Nucleus accumbens (tissue), 56 donors: Measurements from ENCODE around the gene CLCN7.
A peak's percentile ranks its signal among the peaks of the same experiment; 100 is the strongest.

Source experiments
- DNase-seq, 56 donors: peaks; one replicate each; lab custom pipeline; 2025; lab: John Stamatoyannopoulos, UW

The CLCN7 gene

DNA sequence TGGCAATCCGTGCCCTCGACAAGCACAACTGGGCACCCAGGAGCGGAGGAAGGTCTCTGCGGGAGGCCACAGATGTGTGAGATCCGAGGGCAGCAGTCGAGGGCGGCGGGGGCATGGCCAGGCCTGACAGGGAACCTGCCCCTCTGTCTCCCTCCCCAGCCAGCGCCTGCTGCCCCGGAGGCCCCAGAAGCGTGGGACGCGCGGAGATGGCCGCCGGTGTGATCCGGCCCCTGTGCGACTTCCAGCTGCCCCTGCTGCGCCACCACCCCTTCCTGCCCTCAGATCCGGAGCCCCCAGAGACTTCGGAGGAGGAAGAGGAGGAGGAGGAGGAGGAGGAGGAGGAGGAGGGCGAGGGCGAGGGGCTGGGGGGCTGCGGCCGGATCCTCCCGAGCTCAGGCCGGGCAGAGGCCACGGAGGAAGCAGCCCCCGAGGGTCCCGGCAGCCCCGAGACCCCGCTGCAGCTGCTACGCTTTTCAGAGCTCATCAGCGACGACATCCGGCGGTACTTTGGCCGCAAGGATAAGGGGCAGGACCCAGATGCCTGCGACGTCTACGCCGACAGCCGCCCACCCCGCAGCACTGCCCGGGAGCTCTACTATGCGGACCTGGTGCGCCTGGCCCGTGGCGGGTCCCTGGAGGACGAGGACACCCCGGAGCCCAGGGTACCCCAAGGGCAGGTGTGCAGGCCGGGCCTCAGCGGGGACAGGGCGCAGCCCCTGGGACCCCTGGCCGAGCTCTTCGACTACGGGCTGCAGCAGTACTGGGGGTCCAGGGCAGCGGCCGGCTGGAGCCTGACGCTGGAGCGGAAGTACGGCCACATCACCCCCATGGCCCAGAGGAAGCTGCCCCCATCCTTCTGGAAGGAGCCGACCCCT is 42.2 kb downstream of the CLCN7 start:
- no peak for DNase-seq

DNA sequence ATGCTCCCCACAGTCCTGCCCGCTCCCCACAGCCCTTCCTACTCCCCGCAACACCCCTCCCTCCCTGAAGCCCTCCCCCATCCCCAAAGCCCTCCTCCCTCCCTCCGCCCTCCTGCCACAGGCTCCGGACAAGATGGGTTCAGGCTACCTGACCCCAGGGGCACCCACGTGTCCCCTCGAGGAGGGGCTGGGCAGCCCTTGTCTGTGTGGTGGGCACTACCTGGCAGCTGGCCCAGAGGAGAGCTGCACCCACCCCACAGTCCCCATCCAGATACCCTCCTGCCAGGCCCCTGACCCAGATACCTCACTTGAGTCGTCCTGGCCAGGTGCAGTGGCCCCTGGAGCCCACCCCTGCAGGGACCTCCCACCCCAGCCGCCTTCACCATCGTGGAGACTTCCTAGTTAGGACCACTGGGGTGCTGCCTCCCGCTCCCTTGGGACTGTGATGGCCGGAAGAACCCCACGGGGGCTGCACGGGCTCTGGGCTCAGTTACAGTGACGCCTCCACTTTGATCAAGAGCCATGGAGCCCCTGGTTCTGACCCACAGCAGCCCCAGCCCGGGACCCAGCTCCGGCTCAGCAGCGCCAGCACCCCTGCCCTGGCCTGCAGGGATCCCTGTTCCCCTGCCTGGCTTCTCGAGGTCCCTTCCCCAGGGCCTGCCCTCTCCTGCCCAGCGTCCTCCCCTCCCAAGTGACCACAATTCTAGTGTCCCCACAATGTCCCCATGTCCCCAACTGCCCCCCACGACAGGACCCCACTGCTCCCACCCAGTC is 43.1 kb downstream of the CLCN7 start:
- DNase-seq, result no peak

DNA sequence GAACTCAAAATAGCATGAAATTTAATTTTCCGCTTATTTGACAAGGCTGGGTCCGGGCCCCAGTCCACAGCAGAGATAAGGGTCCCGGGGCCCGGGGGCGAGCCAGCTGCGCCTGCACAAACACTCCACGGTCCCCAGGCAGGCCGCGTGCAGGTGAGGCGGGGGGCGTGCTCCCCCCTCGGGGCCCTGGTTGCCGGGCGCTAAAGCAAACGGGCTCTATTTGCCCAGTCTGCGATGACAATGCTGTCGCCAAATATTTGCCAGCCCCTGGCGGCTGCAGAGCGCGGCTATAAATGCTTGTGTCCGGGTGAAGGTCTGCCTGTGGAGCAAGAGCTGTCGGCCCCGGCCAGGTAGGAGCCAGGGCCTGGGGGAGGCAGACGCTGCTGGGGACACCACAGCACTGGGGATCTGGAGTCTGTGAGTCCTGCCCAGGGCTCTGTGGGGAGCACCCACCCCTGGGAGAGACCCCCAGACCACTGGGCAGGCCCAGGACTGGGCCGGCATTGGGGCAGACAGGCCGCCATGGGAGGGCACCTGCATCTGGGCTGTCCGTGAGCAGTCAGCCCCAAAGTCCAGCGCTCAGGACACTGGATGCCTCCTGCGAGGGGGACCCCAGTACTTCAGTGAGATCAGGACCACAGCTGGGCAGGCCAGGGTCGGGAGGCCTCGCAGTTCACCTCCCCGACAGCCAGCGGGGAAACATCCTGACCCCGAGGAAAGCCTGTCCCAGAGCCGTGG is 43.9 kb downstream of the CLCN7 start, which contains the start of gene PERCC1:
TSS of gene PERCC1 (plus strand) at position 320 of the 738 bp plus-strand sequence. CDS start 1,516 bp downstream, outside the sequence.
- no peak for DNase-seq

DNA sequence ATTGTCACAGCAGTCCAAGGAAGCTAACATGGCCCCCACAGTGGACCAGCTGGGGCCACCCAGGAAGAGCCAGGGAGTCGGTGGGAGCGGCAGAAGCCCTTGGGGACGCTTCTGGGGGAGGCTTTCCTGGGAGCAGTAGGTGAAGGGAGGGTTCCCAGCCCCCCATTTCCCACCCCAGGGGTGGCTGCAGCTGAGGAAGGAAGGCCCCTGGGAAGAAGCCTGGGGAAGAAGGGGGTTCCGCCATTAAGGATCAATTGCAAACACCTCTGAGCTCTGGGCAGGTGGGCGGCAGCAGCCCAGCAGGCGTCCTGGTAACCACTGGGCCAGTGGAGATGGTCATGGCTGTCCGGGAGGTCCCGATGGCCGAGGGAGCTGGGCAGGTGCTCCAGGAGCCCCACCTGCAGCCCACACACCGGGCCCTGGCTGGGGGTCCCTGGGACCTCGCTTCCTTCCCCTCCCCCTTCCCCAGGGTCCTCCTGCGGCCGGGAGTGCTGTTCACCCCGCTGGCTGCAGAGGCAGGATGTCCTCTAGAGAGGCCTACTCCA is 44.5 kb downstream of the CLCN7 start:
- no peak for DNase-seq

DNA sequence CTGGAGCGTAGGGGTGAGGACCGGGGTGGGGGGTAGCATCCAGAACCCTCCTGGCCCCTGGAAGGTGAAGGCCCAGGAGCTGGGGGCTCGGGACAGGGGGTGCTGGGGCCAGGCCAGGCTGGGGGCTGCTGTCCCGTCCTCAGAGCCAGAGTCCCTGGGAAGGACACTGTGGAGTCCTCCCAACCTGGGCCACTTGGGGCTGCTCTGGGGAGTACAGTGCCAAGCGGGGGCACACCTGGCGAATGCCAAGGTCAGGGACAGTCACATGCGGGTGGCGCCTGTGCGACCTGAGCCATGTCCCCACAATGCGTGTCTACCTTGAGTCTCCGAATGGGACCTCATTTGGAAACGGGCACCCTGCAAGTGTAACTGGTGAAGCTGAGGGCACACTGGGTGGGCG is 45.2 kb downstream of the CLCN7 start:
- DNase-seq, result no peak

DNA sequence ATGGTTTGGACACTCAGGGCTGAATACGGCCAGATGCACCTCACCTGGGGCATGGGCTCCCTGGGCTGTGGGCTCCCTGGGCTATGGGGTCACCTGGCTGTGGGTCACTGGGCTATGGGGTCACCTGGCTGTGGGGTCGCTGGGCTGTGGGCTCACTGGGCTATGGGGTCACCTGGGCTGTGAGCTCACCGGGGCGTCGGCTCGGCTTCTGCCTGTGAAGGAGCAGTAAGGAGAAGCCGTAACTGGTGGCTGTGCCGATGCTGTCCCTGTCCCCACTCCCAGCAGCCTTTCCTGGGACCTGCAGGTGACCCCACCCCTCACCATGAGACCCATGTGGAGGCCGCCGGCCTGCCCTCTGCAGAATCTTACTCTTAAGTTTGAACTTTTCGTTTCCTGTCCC is 45.8 kb downstream of the CLCN7 start:
- DNase-seq, result no peak

DNA sequence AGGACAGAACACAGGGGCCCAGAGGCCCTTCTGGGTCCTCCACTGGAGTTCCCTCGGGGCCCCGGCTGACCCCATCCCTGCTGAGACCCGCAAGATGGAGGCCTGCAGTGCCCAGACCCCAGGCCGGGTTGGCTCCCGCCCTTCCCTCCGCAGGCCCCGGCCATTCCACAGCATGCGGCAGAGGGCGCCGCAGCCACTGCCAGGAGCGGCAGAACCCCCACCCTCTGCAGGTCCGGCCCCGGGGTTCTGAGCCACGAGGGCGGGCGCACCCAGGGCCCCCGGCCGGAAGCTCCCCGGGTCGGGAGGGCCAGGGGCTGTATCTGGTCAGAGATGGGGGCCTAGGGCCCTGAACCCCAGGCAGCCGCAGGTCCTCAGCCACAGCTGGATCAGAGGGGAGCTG is 46.3 kb downstream of the CLCN7 start:
- peak in 3 of 56 donors; percentile 3 to 19 (median 5) for DNase-seq

DNA sequence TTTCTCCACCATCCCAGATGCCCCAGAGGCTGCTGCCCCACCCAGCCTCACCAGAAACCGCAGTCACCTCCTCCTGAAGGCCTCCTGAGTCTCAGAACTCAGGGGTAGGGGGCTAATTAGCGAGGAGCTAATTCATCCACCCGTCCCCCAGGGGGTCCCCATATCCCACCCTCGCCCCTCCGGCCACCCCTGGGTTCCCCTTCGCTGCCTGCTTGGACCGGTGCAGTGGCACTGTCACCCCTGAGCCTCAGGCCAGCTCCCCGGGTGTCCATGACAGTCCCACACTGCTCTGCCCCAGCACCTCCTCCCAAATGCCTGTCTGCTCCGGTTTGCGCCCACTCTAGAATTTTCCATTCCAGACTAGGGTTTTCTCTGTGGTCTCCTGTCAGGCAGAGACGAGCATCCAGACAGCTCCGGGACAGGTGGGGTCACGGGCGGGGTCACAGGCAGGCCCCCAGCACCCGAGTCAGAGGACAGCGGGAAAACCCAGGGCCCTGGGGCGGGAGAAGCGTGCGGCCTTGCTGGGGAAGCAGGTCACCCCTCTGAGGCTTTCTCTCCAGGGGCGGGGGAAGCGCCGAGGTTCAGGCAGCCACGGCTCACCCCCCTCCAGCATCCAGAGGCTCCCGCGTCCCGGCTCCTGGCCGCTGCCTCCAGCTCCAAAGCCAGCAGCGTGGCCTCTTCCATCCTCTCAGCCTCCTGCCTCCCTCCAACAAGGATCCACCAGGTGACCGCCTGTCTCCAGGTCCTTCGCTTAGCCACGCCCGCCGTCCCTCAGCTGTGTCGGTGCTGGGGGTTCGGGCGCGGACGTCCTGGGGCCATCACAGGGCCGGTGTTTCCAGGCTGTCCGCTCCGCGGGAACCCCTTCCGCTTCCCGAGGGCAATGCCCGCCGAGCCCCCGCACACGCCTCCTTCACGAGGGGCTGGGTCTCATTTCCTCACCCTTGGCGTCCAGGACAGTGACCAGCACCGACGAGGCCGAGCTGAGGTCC is 47.1 kb downstream of the CLCN7 start:
- no peak for DNase-seq

DNA sequence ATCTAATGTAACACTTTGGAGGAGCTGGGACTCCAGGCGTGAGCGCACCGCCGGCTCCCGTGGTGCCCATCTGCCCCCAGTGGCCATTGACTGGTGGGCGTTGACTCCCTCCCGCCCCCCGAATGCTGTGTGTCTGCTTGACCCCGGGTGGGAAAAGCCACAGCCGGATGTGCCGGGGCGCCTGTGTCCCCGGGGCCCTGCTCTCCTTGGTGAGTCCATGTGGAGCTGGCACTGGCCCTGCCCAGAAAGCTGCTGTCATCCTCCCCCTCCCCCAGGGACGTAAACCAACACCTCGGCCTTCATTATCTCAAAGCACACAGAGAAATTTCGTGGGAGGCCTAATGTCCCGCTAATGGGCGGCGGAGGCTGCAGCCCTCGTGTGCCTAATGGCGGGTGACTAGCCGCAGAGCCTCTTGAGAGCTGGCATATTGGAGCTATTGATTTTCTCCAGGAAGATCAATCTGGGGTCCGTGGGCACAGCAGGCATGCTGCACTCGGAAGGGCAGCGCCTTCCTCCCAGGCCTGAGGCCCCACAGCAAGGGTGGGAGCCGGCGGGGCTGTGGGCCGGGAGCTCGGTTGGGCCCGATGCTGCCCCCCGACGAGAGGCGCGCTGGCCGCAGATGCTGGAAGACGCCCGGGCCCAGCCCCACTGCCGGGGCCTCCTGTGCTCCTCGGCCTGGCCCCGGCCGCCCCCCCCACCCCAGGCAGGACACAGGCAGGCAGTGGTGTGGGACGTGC is 47.9 kb downstream of the CLCN7 start:
- no peak for DNase-seq

DNA sequence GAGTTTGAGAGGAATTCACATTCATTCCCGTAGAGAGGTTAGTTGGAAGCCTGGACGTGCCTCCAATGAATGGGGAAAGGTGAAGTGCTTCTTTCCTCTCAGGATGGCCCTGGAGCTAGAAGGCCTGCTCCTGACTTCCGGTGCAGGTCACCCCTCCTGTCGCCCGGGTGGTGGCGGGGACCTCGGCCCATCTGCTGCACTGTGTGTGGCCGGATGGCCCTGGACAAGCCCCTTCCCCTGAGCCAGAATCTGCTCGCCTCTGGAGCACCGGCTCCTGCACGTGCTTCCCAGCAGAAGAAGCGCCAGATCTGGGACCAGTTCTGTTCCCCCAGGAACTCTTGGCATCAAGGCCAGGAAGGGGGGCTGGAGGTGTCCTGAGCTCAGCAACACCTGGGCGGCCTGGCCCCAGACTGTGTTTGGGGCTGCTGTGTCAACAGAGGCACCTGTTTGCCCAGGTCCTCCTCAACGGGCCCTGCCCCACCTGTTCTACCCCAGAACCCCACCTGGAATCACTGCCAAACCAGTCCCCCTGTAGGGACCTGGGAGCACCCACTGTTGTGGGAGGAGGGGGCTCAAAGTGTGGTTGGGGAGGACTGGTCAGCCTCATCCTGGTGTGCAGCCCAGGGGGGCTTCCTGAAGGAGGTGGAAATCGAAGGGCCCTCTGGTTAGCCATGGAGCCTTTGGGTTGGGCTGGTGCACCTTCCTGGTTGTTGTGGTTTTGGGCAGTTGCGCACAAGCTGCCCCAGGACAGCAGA is 49.0 kb downstream of the CLCN7 start:
- DNase-seq, result no peak

DNA sequence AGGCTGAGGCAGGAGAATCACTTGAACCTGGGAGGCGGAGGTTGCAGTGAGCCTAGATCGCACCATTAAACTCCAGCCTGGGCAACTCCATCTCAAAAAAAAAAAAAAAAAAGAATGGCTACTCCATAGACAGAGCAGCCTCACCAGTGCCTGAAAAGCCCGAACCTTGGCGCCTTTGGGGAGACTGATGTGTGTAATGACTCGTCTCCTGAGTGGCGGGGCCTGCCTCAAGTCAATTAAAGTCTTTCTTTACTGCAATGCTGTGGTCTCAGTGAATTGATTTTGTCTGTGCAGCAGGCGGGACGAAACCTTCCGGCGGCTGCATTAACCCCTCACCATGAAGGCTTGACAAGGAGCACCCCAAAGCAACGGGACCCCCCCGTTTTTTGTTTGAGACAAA is 50.8 kb downstream of the CLCN7 start:
- DNase-seq, result no peak

DNA sequence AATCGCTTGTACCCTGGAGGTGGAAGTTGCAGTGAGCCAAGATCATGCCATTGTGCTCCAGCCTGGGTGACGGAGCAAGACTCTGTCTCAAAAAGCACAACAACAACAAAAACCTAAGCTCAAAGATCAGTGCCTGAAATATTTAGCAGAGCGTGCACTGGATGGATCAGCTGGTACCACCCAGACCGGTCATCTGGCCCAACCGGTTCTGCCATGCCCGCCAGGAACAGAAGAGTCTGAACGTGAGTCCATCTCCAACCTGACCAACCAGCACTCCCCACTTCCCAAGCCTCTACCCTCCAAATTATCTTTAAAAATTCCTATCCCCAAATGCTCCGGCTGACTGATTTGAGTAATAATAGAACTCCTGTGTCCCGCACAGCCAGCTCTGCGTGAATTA is 52.8 kb downstream of the CLCN7 start:
- no peak for DNase-seq

DNA sequence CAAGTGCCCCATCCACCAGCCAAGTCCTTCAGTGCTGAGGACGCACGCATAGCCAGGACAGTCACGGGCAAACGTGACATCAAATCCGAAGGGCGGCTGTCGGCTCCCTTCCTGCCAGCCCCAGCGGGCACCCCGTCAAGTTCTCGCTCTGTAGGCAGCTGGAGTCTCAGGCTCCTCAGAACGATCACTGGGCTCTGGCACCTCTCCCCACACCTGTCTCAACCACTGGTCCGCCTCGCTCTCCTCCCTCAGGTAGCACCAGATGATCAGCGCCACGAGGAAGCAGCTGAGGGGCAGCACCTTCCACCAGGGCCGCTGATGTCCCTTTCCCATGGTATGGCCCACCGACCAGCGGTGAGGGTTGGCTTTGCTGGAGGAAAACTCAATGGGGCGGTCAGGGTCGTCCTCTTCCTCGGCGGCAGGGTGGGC is 54.7 kb downstream of the CLCN7 start:
- DNase-seq, result no peak

DNA sequence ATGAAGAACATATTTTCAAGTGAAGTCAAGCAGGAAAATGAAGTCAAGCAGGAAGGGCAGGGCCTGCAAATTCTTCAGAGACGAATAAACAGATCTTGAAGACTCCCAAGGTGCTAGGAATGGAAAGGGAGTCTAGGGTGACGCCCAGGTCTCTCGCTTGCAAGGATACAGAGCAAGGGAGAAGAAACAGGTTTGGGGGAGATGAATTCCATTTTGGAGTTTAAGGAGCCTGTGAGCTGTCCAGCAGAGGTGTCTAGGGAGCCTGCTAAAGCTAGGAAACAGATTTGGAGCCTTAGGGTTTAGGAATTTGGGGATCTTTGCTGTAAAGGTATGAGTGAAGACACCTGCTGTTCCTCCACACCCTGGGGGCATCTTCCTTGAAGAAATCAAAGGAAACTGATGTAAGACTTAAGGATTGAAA is 58.3 kb downstream of the CLCN7 start:
- no peak for DNase-seq

DNA sequence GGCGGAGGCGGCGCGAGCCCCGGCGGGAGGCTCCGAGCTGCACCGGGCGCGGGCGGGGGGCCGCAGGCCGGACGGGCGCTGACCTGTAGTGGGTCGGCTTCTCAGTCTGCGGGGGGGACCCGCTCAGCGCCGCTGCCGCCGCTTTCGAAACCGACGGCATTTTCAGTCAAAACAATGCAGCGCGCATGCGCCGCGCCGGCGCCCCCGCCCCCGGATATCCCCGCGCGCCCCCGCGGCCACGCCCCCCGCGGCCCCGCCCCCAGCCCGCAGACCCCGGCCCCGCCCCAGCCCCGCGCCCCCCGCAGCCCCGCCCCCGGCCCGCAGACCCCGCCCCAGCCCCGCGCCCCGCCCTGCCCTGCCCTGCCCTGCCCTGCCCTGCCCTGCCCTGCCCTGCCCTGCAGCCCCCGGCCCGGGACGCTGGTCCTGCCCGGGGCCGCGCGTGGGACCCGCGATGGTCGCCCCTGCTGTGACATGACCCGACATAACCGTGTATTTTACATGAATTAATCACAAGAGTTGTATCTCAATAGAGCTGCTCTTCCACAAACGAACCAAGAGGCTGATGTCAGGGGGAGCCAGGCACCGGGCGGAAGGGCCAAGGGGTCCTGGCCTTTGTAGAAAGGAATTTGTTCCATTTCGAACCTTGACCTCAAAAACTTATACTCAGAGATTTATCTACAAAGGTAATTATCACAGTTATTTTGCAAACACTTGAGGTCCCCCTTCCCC is 60.1 kb downstream of the CLCN7 start, which contains the start of gene UNKL:
TSS of gene UNKL (minus strand) at position 173 of the 729 bp plus-strand sequence. CDS start at position 160, 13 bp downstream.
- DNase-seq, result peak in 46 of 56 donors; percentile 1 to 78 (median 40)

DNA sequence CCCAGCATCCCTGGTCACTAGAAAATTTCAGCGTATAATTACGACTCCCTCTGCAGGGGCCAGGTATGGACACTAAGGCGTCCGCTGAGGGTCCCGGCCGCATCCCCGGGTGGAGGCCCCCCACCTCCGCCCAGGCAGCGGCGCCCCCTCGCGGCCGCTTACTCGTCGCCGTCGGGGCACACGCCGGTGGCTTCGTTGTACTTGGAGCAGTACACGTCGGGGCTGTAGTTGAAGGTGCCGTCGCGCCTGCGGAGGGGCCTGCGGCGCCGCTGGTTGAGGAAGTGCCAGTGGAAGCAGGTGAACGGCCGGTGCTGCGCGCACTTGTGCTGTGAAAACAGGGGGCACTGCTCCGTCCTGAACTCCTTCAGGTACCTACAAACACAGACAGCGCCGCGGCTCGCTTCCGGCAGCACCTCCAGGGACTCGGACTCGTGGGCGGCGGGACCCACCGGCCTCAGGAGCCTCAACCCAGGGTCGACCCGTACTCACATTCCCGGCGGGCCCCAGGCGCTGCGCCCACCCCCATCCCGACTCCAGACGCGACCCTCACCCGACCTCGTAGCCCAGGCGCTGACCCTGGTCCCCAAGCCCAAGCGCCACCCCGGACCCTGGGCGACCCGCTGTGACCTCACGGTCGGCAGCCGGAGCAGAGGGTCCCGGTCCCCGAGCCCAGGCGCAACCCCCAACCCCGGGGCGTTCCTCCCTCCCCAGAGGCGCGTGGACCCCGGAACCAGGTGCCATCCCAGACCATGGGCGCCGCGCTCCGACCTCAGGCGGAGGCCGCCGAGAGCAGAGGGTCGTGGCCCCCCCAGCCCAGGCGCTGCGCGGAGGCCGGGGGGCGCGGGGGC is 60.9 kb downstream of the CLCN7 start:
- peak in 18 of 56 donors; percentile 1 to 61 (median 16) for DNase-seq
